Urothelium cell line (cell line): Measurements from ENCODE around the gene MYO1E.

Experiments
- DNase-seq: peaks from one replicate; pipeline ENCODE4 v3.0.0; 2011; ENCODE audit warnings: low spot score, mixed read lengths
- FAIRE-seq: peaks from 2 replicates; lab custom pipeline; 2011; peaks lifted over from hg19 to GRCh38; lab: Jason Lieb, UNC

Gene MYO1E

GRCh38 chr15:59240036-59240435 lies 132.6 kb downstream of the MYO1E start:
- FAIRE-seq (no peak), DNase-seq (no peak)

- no peak for FAIRE-seq
- no peak for DNase-seq
Observed at GRCh38 chr15:59237924-59238331, 134.7 kb downstream of the MYO1E start.

GRCh38 chr15:59237119-59237855 lies 135.4 kb downstream of the MYO1E start:
- DNase-seq (no peak), FAIRE-seq (no peak)

- no peak for FAIRE-seq
- DNase-seq: no peak
Observed at GRCh38 chr15:59236394-59236793, 136.3 kb downstream of the MYO1E start.

GRCh38 chr15:59232476-59232875 lies 140.2 kb downstream of the MYO1E start:
- DNase-seq (no peak), FAIRE-seq (no peak)

GRCh38 chr15:59230531-59231055 lies 142.1 kb downstream of the MYO1E start:
- FAIRE-seq: no peak
- DNase-seq: no peak

- DNase-seq (no peak), FAIRE-seq (no peak)
Observed at GRCh38 chr15:59229453-59229852, 143.2 kb downstream of the MYO1E start.

GRCh38 chr15:59229015-59229414 lies 143.7 kb downstream of the MYO1E start:
- DNase-seq: no peak
- no peak for FAIRE-seq

GRCh38 chr15:59227021-59227420 lies 145.7 kb downstream of the MYO1E start:
- DNase-seq (no peak), FAIRE-seq (no peak)

GRCh38 chr15:59224474-59224873 lies 148.2 kb downstream of the MYO1E start:
- no peak for DNase-seq

GRCh38 chr15:59223736-59224135 lies 148.9 kb downstream of the MYO1E start:
- FAIRE-seq: no peak
- DNase-seq: no peak

More at GRCh38 chr15:59224474-59224873, 148.2 kb downstream of the MYO1E start:
- FAIRE-seq: no peak

- FAIRE-seq (no peak), DNase-seq (no peak)
Observed at GRCh38 chr15:59222906-59223550, 149.6 kb downstream of the MYO1E start.

- DNase-seq (peak; percentile 75), FAIRE-seq (peak; percentile 9)
Observed at GRCh38 chr15:59221511-59222505, 150.9 kb downstream of the MYO1E start.

GRCh38 chr15:59218710-59219109 lies 154.0 kb downstream of the MYO1E start:
- no peak for DNase-seq
- no peak for FAIRE-seq

- FAIRE-seq (no peak), DNase-seq (no peak)
Observed at GRCh38 chr15:59217876-59218498, 154.7 kb downstream of the MYO1E start.

GRCh38 chr15:59216911-59217310 lies 155.8 kb downstream of the MYO1E start:
- DNase-seq: no peak
- FAIRE-seq: no peak

- FAIRE-seq: no peak
- no peak for DNase-seq
Observed at GRCh38 chr15:59210186-59210585, 162.5 kb downstream of the MYO1E start.

GRCh38 chr15:59208613-59209249 lies 163.9 kb downstream of the MYO1E start:
- peak; percentile 32 for FAIRE-seq
- no peak for DNase-seq

GRCh38 chr15:59206623-59207183 lies 166.0 kb downstream of the MYO1E start, which contains the start of gene LDHAL6B:
Gene LDHAL6B, plus strand, starts transcription at chr15:59206843. Its CDS starts 98 bp downstream, at chr15:59206941.
- FAIRE-seq (no peak), DNase-seq (no peak)
